ENCODE data around the gene FER.

The FER gene

GRCh38 chr5:109230369-109230768, 482.7 kb downstream of the FER start:
- H3K27ac ChIP-seq (ENCODE audit: insufficient read depth, low read length, poor library complexity, severe bottlenecking) = no peak overlapping the region
- no peak for DNase-seq
- H3K4me3 ChIP-seq (ENCODE audit: insufficient read depth, low read depth, low read length, poor library complexity, severe bottlenecking) = no peak overlapping the region
- H3K36me3 ChIP-seq (ENCODE audit: control insufficient read depth, insufficient read depth, low read length) = no peaks in the 10 kb centered on the region
- no peaks in the 10 kb centered on the region for H3K4me1 ChIP-seq (ENCODE audit: control insufficient read depth, insufficient read depth, low read length, poor library complexity, severe bottlenecking)
- H3K9me3 ChIP-seq (ENCODE audit: control insufficient read depth, low read length) = no peaks in the 10 kb centered on the region
- H3K27me3 ChIP-seq (replicated peaks; ENCODE audit: control insufficient read depth, insufficient read depth, low read length, poor library complexity, severe bottlenecking) = no peaks in the 10 kb centered on the region

GRCh38 chr5:109231331-109231730, 483.6 kb downstream of the FER start:
- Histone ChIP-seq H3K27me3 (replicated peaks; ENCODE audit: control insufficient read depth, insufficient read depth, low read length, poor library complexity, severe bottlenecking) (no peaks in the 10 kb centered on the region), H3K4me1 (ENCODE audit: control insufficient read depth, insufficient read depth, low read length, poor library complexity, severe bottlenecking) (no peaks in the 10 kb centered on the region), H3K9me3 (ENCODE audit: control insufficient read depth, low read length) (no peaks in the 10 kb centered on the region), H3K36me3 (ENCODE audit: control insufficient read depth, insufficient read depth, low read length) (no peaks in the 10 kb centered on the region), H3K27ac (ENCODE audit: insufficient read depth, low read length, poor library complexity, severe bottlenecking) (no peak overlapping the region), H3K4me3 (ENCODE audit: insufficient read depth, low read depth, low read length, poor library complexity, severe bottlenecking) (no peak overlapping the region)
- no peak for DNase-seq

- Histone ChIP-seq H3K4me1 (ENCODE audit: control insufficient read depth, insufficient read depth, low read length, poor library complexity, severe bottlenecking) (no peaks in the 10 kb centered on the region), H3K36me3 (ENCODE audit: control insufficient read depth, insufficient read depth, low read length) (no peaks in the 10 kb centered on the region), H3K4me3 (ENCODE audit: insufficient read depth, low read depth, low read length, poor library complexity, severe bottlenecking) (no peak overlapping the region), H3K27ac (ENCODE audit: insufficient read depth, low read length, poor library complexity, severe bottlenecking) (no peak overlapping the region), H3K9me3 (ENCODE audit: control insufficient read depth, low read length) (no peaks in the 10 kb centered on the region), H3K27me3 (replicated peaks; ENCODE audit: control insufficient read depth, insufficient read depth, low read length, poor library complexity, severe bottlenecking) (no peaks in the 10 kb centered on the region)
- DNase-seq = no peak
These were observed 486.7 kb downstream of the FER start for GRCh38 chr5:109234381-109234780.

GRCh38 chr5:109239456-109239855, 491.8 kb downstream of the FER start:
- DNase-seq = no peak
- no peak overlapping the region for H3K4me3 ChIP-seq (ENCODE audit: insufficient read depth, low read depth, low read length, poor library complexity, severe bottlenecking)
- no peaks in the 10 kb centered on the region for H3K9me3 ChIP-seq (ENCODE audit: control insufficient read depth, low read length)
- H3K27me3 ChIP-seq (replicated peaks; ENCODE audit: control insufficient read depth, insufficient read depth, low read length, poor library complexity, severe bottlenecking) = no peaks in the 10 kb centered on the region
- H3K4me1 ChIP-seq (ENCODE audit: control insufficient read depth, insufficient read depth, low read length, poor library complexity, severe bottlenecking) = no peaks in the 10 kb centered on the region
- no peaks in the 10 kb centered on the region for H3K36me3 ChIP-seq (ENCODE audit: control insufficient read depth, insufficient read depth, low read length)
- H3K27ac ChIP-seq (ENCODE audit: insufficient read depth, low read length, poor library complexity, severe bottlenecking) = no peak overlapping the region

- no peak for DNase-seq
- Histone ChIP-seq H3K4me3 (ENCODE audit: insufficient read depth, low read depth, low read length, poor library complexity, severe bottlenecking) (no peak overlapping the region), H3K9me3 (ENCODE audit: control insufficient read depth, low read length) (no peaks in the 10 kb centered on the region), H3K4me1 (ENCODE audit: control insufficient read depth, insufficient read depth, low read length, poor library complexity, severe bottlenecking) (no peaks in the 10 kb centered on the region), H3K27ac (ENCODE audit: insufficient read depth, low read length, poor library complexity, severe bottlenecking) (no peak overlapping the region), H3K27me3 (replicated peaks; ENCODE audit: control insufficient read depth, insufficient read depth, low read length, poor library complexity, severe bottlenecking) (no peaks in the 10 kb centered on the region), H3K36me3 (ENCODE audit: control insufficient read depth, insufficient read depth, low read length) (no peaks in the 10 kb centered on the region)
These were observed 494.8 kb downstream of the FER start for GRCh38 chr5:109242518-109242917.

- H3K4me1 ChIP-seq (ENCODE audit: control insufficient read depth, insufficient read depth, low read length, poor library complexity, severe bottlenecking) = no peaks in the 10 kb centered on the region
- H3K4me3 ChIP-seq (ENCODE audit: insufficient read depth, low read depth, low read length, poor library complexity, severe bottlenecking) = no peak overlapping the region
- no peaks in the 10 kb centered on the region for H3K9me3 ChIP-seq (ENCODE audit: control insufficient read depth, low read length)
- H3K27ac ChIP-seq (ENCODE audit: insufficient read depth, low read length, poor library complexity, severe bottlenecking) = no peak overlapping the region
- no peaks in the 10 kb centered on the region for H3K36me3 ChIP-seq (ENCODE audit: control insufficient read depth, insufficient read depth, low read length)
- H3K27me3 ChIP-seq (replicated peaks; ENCODE audit: control insufficient read depth, insufficient read depth, low read length, poor library complexity, severe bottlenecking) = no peaks in the 10 kb centered on the region
- DNase-seq = no peak
These were observed 498.7 kb downstream of the FER start for GRCh38 chr5:109246395-109246794.

All from effector memory CD4-positive, alpha-beta T cell (primary cell).